ENCODE data around the gene MAPK9.
"Not testable (repeated sequence)": the region's sequence is repeated elsewhere in the genome, so short reads cannot be mapped to it uniquely, and the experiment has no call there.

Gene MAPK9

DNA sequence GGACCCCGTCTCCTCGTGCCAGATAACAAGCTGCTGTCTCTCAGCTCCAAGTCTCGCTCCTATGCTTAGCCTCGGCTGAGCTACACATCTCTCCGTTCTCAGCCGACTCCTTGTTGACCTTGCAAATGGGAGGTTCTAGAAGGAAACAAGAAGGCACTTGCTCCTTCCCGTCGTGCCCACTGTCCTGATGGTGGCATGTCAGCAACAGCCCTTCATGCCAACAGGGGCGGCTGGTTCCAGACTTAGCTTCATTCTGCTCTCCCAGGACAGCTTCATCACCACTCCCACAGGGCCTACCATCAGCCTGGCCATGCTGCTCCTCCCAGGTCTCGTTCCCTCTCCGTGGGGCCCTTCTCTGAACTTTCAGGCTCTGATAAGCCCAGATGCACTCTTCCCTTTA, 69.8 kb downstream of the MAPK9 start:
- DNase-seq: no peak

- DNase-seq: no peak
Measured at GRCh38 chr5:180217797-180218196, 74.1 kb downstream of the MAPK9 start.

DNA sequence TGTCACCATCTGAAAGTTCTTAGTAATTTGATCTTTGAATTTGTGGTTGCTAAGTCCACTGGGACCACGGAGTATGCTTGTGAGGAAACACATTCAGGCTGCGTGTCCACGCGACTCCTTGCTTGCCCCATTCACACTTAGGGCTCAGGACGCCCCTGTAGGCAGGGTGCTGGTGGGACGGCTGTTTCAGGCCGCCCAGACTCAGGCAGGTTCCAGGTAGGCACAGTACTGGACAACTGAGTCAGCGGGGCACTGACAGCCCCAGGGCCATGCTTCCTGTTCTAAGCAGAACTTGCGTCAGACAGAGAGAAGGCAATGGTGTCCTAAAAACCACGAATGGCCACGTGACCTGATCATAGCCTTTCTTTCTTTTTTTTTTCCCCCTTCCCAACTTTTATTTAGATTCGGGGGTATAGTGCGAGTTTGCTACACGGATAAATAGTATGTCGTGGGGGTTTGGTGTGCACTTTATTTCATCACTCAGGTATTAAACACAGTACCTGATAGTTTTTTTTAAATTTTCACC, 75.2 kb downstream of the MAPK9 start:
- no peak for DNase-seq

GRCh38 chr5:180215783-180216630, 75.9 kb downstream of the MAPK9 start:
- DNase-seq: no peak

DNA sequence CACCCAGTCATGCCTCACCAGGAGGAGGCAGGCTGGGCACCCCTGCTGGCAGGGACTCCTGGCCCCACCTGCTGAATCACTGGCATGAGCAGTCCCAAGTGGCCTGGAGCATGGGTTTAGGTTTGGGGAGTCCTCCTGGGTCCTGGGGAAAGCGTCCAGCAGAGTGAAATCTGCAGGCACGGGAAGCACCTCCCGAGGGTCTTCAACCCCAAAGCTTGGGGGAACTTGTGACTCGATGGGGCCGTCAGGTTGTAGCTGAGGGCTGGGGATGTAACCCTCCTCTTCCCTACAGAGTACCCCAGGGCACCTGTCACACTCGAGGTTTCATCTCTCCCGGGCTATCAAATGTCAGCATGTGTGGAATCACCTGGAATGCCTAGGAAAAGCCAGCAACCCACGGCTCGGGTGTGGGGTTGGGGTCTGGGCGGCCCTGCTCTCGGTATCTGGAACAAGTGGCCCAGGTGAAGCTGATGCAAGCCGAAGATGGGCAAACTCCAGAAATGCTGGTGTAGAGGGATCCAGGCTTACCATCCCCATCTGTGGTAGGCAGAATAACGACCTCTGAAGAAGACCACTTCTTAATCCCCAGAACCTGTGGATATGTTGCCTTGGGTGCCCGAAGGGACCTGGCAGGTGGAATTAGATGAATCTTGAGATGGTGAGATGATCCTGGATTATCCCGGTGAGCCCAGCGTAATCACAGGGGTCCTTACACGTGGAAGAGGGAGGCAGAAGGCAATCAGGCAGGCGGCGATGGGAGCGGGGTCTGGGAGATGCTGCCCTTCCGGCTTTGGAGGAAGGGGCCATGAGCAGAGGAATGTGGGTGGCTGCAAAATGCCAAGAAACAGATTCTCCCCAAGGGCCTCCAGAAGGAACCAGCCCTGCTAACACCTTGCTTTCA, 76.8 kb downstream of the MAPK9 start:
- DNase-seq: no peak

GRCh38 chr5:180213657-180214207, 78.2 kb downstream of the MAPK9 start:
- DNase-seq: no peak

DNA sequence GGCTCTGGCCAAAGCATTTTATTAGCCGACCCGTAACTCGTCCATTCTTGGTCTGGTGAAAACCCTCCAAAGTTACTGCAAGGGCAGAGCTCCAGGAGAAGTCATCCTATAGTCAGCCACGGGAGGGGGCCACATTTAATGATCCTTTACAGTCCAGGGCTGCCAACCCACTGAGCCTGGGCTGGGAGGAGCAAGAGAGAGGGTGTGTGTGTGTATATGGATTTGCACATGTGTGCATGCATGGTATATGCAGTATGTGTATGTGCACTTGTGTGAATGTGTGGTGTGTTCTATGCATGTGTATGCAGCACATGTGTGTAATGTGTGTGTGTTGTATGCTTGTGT, 78.7 kb downstream of the MAPK9 start:
- no peak for DNase-seq

- no peak for DNase-seq
Measured at GRCh38 chr5:180212363-180213255, 79.3 kb downstream of the MAPK9 start.

- DNase-seq: no peak
Measured at GRCh38 chr5:180211761-180212035, 80.2 kb downstream of the MAPK9 start.

- no peak for DNase-seq
Measured at GRCh38 chr5:180210961-180211760, 80.7 kb downstream of the MAPK9 start.

DNA sequence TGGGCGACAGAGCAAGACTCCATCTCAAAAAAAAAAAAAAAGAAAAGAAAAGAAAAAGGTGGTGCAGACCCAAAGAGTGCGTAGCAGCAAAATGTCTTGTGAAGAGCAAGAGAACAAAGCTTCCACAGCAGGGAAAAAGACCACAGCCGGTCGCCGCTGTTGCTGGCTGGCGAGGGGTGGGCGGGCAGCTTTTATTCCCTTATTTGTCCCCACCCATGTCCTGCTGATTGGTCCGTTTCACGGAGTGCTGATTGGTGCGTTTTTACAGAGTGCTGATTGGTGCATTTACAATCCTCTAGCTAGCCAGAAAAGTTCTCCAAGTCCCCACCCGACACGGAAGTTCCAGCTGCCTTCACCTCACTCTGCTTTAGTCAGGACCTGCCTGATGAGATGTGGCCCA, 81.8 kb downstream of the MAPK9 start:
- DNase-seq: not testable (repeated sequence)

- DNase-seq: peak; percentile 10
Measured at GRCh38 chr5:180209137-180209581, 82.7 kb downstream of the MAPK9 start, which contains the start of gene RASGEF1C. RASGEF1C (minus strand) TSS chr5:180209211; CDS start chr5:180138052, 71,159 bp downstream.

DNA sequence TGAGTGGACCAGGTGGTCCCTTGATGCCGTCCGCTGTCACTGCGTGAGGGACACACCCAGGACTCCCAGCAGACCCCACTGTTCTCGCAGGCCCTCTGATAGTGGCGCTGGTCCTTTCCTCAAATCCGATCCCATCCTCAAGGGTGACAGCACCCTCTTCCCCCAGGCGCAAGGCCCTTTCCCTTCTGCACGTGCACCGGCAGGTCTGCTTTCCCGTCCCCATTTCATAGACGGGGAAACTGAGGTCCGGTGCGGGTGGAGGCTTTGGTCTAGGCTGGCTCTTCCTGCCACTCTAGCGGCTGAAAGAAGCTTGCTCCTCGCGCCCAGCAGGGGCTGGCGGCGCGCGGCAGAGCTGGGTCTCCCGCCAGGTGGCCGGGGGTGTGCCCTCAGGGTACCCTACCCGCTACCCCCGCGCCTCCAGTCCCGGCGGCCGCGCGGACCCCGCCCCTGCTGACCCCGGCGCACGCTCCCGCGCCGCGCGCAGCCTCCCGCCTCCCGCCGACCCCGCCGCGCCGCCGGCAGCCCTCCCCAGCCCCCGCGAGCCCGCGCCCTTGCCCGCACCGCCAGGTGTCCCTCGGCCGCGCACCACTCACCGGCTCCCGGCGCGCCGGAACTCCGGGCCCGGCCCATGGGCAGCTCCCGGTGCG, 83.3 kb downstream of the MAPK9 start:
- DNase-seq: no peak

- no peak for DNase-seq
Measured at GRCh38 chr5:180208038-180208434, 83.8 kb downstream of the MAPK9 start.

GRCh38 chr5:180207593-180207992, 84.3 kb downstream of the MAPK9 start:
- DNase-seq: no peak

DNA sequence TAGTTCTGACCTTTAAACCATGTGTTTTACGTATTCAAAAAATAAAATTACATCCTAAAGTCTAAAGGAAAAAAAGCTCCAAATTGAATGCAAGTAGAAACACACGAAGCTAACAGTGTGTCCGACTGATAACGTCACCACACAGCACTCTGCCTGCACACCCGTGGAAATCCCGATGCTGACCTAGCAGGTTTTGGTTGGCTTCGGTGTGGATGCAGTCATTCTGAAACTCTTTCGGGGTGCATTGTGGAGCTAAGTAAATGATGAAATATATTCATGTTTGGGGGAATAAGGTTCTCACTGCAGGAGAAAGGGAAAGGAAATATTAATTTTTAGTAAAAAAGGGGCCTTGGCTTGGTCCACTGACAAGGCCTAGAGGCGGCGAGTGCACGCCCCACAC, 84.9 kb downstream of the MAPK9 start:
- no peak for DNase-seq

GRCh38 chr5:180205916-180206315, 86.0 kb downstream of the MAPK9 start:
- DNase-seq: no peak

DNA sequence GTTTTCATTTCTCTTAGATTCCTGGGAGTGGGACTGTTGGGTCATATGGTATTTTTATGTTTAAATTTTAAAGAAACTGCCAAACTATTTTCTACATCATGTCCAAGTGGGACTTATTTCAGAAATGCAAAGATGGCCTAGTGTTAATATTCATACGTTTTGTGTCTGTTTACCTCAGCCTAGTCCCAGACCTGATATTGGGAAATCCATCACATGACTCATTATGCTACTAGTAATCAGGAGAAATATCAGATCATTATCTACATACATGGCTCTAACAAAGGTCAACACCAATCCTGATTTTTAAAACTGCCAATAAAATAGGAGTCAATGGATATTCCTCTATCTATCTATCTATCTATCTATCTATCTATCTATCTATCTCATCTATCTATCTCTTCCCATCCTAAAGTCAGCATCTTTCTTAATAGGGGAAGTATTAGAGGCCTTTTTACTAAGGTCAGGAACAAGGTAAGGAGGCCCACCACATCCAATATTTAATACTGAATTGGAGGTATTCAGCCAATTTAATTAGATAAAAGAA, 87.5 kb downstream of the MAPK9 start:
- DNase-seq: no peak

- DNase-seq: peak; percentile 6
Measured at GRCh38 chr5:180202939-180203573, 88.8 kb downstream of the MAPK9 start.
